HCEC 1CT (cell line): ENCODE results near the gene SLC6A4.
"Not testable (repeated sequence)": the region's sequence is repeated elsewhere in the genome, so short reads cannot be mapped to it uniquely, and the experiment has no call there.

Source experiments
- DNase-seq: peaks from one replicate; pipeline ENCODE4 v3.0.0-alpha.2; 2017

The SLC6A4 gene

GRCh38 chr17:30238387-30239088 lies 3.0 kb upstream of the SLC6A4 start:
- DNase-seq: no peak

GRCh38 chr17:30238003-30238344 lies 2.5 kb upstream of the SLC6A4 start:
- DNase-seq: no peak

- no peak for DNase-seq
Measured at GRCh38 chr17:30237296-30238002, 2.0 kb upstream of the SLC6A4 start.

- DNase-seq: peak; percentile 23
Measured at GRCh38 chr17:30236766-30237165, 1.3 kb upstream of the SLC6A4 start.

GRCh38 chr17:30236297-30236624 lies 764 bp upstream of the SLC6A4 start:
- DNase-seq: no peak

- no peak for DNase-seq
Measured at GRCh38 chr17:30234964-30235363, 533 bp downstream of the SLC6A4 start.

GRCh38 chr17:30234296-30234695 lies 1.2 kb downstream of the SLC6A4 start:
- no peak for DNase-seq

- DNase-seq: no peak
Measured at GRCh38 chr17:30232824-30233427, 2.6 kb downstream of the SLC6A4 start.

- no peak for DNase-seq
Measured at GRCh38 chr17:30232015-30232823, 3.3 kb downstream of the SLC6A4 start.

- no peak for DNase-seq
Measured at GRCh38 chr17:30230596-30231125, 4.8 kb downstream of the SLC6A4 start.

GRCh38 chr17:30230009-30230408 lies 5.5 kb downstream of the SLC6A4 start:
- not testable (repeated sequence) for DNase-seq

- DNase-seq: no peak
Measured at GRCh38 chr17:30229012-30229411, 6.5 kb downstream of the SLC6A4 start.

- DNase-seq: no peak
Measured at GRCh38 chr17:30228011-30228410, 7.5 kb downstream of the SLC6A4 start.

- DNase-seq: no peak
Measured at GRCh38 chr17:30226878-30227277, 8.6 kb downstream of the SLC6A4 start.

- DNase-seq: no peak
Measured at GRCh38 chr17:30225919-30226553, 9.5 kb downstream of the SLC6A4 start.

GRCh38 chr17:30225112-30225511 lies 10.4 kb downstream of the SLC6A4 start:
- DNase-seq: no peak

GRCh38 chr17:30224419-30224960 lies 11.0 kb downstream of the SLC6A4 start:
- DNase-seq: no peak

- DNase-seq: no peak
Measured at GRCh38 chr17:30222721-30223175, 12.7 kb downstream of the SLC6A4 start.

- no peak for DNase-seq
Measured at GRCh38 chr17:30222251-30222650, 13.2 kb downstream of the SLC6A4 start.

- DNase-seq: no peak
Measured at GRCh38 chr17:30221346-30221745, 14.2 kb downstream of the SLC6A4 start.

- no peak for DNase-seq
Measured at GRCh38 chr17:30220414-30220813, 15.1 kb downstream of the SLC6A4 start.

GRCh38 chr17:30219833-30220232 lies 15.7 kb downstream of the SLC6A4 start:
- no peak for DNase-seq
